Dermis lymphatic vessel endothelial cell (primary cell): ENCODE data around the gene ARHGAP31. TPM values are rescaled to one million over a fixed set of nuclear protein-coding genes. Genes with fewer than 3 reads are reported as not detected.

Experiments used
- total RNA-seq: library from RNA; depleted of rRNA; stranded (reverse); fragments of >200 nt; gene quantifications from 2 replicates; pipeline ENCODE4 v1.2.1, GENCODE V29; 2014

Gene ARHGAP31, protein sequence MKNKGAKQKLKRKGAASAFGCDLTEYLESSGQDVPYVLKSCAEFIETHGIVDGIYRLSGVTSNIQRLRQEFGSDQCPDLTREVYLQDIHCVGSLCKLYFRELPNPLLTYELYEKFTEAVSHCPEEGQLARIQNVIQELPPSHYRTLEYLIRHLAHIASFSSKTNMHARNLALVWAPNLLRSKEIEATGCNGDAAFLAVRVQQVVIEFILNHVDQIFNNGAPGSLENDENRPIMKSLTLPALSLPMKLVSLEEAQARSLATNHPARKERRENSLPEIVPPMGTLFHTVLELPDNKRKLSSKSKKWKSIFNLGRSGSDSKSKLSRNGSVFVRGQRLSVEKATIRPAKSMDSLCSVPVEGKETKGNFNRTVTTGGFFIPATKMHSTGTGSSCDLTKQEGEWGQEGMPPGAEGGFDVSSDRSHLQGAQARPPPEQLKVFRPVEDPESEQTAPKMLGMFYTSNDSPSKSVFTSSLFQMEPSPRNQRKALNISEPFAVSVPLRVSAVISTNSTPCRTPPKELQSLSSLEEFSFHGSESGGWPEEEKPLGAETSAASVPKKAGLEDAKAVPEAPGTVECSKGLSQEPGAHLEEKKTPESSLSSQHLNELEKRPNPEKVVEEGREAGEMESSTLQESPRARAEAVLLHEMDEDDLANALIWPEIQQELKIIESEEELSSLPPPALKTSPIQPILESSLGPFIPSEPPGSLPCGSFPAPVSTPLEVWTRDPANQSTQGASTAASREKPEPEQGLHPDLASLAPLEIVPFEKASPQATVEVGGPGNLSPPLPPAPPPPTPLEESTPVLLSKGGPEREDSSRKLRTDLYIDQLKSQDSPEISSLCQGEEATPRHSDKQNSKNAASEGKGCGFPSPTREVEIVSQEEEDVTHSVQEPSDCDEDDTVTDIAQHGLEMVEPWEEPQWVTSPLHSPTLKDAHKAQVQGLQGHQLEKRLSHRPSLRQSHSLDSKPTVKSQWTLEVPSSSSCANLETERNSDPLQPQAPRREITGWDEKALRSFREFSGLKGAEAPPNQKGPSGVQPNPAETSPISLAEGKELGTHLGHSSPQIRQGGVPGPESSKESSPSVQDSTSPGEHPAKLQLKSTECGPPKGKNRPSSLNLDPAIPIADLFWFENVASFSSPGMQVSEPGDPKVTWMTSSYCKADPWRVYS (N-terminal part only)
- total RNA-seq: 23.4 and 30.4 TPM in 2 replicates

DNA sequence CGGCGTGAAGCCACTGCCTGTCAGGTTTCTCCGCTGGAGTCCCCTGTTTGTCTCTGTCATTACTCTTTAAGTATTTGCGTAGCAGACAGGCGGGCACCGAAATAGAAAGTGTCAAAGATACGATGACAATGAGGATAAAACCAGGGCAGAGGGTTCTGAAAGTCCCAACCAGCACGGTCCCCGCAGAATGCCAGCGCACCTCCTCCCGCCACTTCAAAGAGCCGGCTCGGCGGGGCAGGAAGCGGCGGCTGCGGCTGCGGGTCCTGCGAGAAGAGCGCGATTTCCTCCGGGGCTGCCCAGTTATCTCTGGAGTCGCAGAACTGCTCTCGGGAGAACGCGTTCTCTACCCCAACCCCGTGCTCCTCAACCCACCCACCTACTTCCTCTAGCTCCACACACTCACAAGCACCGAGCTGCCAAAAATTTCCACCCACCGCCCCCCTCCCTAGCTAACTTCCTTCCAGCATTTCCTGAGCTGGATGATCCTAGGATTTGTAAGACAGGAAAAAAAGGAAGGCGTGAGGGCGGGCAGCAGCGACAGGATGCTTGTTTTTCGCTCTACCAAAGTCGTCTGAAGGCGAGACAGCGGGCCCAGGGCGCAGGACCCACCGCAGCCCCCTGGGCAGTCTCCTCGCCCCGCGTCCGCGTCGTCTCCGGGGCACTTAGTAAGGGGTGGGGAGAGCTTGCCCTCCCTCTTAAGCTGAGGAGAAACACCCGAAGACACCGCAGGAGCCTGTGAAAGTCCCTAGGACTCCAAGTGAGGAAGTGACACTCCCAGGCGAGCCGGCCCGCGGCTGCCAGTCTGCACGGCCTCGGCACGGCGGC lies at the start of gene ARHGAP31:
ARHGAP31 (plus strand) TSS at position 513 of the 825 bp plus-strand sequence. CDS start 522 bp downstream, outside the sequence.

DNA sequence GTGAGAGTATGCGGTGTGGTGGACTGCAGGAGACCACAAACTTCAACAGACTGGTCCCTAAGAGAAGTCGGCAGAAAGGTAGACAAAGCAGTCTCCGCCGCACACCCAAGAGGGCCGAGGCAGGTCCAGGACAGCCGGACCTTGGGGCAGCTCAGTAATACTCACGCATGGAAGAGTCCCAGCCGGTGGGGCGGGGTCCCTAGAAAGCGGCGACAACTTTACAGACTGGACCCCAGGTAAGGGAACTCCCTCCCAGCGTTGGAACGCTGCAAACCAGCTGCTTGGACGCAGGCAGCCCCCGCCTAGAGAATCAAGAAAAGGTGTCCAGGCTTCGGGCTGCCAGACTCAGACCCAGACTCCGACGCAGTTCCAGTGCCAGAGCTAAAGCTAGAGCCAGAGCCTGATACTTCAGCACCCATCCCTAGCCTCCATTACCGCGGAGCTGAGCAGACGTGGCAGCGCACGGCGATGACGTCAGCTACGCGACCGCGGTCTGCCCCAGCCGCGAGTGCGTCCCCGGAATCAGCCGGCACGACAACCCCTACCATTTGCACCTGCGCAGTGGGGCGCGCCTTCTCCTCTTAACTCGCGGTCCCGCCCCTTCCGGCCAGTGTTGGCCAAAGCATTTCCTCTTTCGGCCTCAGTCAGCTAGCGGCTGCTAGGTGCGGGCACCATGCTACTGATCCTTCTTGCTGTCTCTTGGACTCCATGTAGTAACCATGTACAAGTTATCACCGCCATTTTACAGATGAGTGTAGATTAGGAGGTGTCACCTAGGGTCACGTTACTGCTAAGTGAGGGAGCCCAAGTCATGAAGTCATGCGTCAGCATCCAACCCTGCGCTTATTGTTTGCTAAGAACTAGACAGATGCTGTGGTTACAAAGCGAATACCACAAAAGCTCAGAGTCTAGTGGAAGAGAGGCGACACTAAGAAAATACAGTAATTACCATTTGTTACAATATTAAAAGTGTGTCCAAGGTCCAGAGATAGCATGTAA lies 169.3 kb downstream of the ARHGAP31 start, which contains the start of gene TMEM39A:
TMEM39A (minus strand) TSS at position 445 of the 999 bp plus-strand sequence. CDS start 1,541 bp downstream, outside the sequence.

Other genes starting within 250 kb of the ARHGAP31 start
- gene TEX55, start 148.2 kb upstream of the ARHGAP31 start, total RNA-seq: not detected in 2 replicates
- not detected in 2 replicates for gene UPK1B, start 120.8 kb upstream of the ARHGAP31 start, total RNA-seq
- gene B4GALT4, start 53.5 kb upstream of the ARHGAP31 start, total RNA-seq: 4.0 and 4.8 TPM in 2 replicates
- 27.5 and 28.1 TPM in 2 replicates for gene TMEM39A, start 169.2 kb downstream of the ARHGAP31 start, total RNA-seq
- gene POGLUT1, start 174.6 kb downstream of the ARHGAP31 start, total RNA-seq: 16.2 and 16.3 TPM in 2 replicates
- gene TIMMDC1, start 204.2 kb downstream of the ARHGAP31 start, total RNA-seq: 31.7 and 40.0 TPM in 2 replicates